Nephron (organoid): ENCODE data around the gene SH3GLB1.

ENCODE experiments used
- H3K27ac Mint-ChIP-seq, 3 experiments: 2 replicates each; pipeline ENCODE4 v1.8.0; 2020; ENCODE audit warnings: mixed read lengths in 3 of 3, mild to moderate bottlenecking in 2 of 3, moderate library complexity in 1 of 3
- H3K27me3 Mint-ChIP-seq: 2 replicates; pipeline ENCODE4 v1.8.0; 2021; ENCODE audit warnings: low read depth, mild to moderate bottlenecking, moderate library complexity, mixed read lengths
- H3K36me3 Mint-ChIP-seq: 2 replicates; pipeline ENCODE4 v1.8.0; 2020; ENCODE audit warnings: low read depth, mixed read lengths
- H3K4me1 Mint-ChIP-seq: 2 replicates; pipeline ENCODE4 v1.8.0; 2020; ENCODE audit warnings: mixed read lengths
- H3K4me3 Mint-ChIP-seq, 3 experiments: 2 replicates each; pipeline ENCODE4 v1.8.0; 2020; ENCODE audit warnings: mild to moderate bottlenecking in 3 of 3, mixed read lengths in 3 of 3, moderate library complexity in 2 of 3
- H3K9me3 Mint-ChIP-seq: 2 replicates; pipeline ENCODE4 v1.8.0; 2020; ENCODE audit warnings: mixed read lengths
- TF ChIP-seq, protein P1 (sequence below), 3 experiments: fragments of 200-600 bp; sonication (generic); IDR thresholded peaks; one replicate each; pipeline ENCODE4 v1.5.0; 2021; ENCODE audit warnings: antibody characterized with exemption in 3 of 3; ENCODE audit not compliant: unreplicated experiment in 3 of 3

The SH3GLB1 gene

DNA sequence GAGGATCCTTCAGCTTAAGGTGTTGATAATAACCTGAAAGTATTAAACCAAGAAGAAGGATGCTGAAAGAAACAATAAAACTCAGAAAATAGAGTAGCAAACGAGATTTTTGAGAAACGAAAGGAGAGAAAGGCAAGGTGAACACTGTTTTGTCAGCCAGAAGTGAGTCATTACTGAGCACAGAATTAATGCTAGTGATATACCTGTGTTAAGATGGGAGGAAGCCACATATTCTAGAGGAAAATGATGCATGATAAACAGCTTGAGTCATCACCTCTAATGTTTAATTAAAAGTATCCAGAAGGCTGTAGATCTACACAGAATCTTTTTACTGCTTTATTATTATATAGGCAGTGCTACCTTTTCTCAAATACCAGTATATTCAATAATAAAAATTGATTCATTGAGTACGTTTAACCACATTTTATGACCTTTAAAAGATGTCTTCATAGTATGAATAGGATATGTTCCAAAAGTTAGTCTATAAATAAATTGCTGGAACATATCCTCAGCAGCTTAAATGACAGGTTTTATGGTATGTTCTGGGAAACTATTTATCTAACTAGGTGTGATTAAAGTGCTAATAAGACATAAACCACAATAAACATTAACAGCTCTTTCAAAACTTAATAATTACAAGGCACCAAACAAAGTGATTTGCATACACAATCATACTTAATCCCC, 10.3 kb downstream of the SH3GLB1 start:
- Mint-ChIP-seq H3K36me3 (peaks cover 17% of the 10 kb centered on the region), H3K27ac (peak overlapping the region in 1 of 3 experiments; percentile 34), H3K9me3 (no peaks in the 10 kb centered on the region), H3K4me3 (no peak overlapping the region), H3K4me1 (peaks cover 34% of the 10 kb centered on the region), H3K27me3 (no peaks in the 10 kb centered on the region)
- TF ChIP-seq, protein P1, sequence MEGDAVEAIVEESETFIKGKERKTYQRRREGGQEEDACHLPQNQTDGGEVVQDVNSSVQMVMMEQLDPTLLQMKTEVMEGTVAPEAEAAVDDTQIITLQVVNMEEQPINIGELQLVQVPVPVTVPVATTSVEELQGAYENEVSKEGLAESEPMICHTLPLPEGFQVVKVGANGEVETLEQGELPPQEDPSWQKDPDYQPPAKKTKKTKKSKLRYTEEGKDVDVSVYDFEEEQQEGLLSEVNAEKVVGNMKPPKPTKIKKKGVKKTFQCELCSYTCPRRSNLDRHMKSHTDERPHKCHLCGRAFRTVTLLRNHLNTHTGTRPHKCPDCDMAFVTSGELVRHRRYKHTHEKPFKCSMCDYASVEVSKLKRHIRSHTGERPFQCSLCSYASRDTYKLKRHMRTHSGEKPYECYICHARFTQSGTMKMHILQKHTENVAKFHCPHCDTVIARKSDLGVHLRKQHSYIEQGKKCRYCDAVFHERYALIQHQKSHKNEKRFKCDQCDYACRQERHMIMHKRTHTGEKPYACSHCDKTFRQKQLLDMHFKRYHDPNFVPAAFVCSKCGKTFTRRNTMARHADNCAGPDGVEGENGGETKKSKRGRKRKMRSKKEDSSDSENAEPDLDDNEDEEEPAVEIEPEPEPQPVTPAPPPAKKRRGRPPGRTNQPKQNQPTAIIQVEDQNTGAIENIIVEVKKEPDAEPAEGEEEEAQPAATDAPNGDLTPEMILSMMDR (IDR thresholded peaks at IDR 0.05; ENCODE audit: unreplicated experiment in 3 of 3) = no peak

DNA sequence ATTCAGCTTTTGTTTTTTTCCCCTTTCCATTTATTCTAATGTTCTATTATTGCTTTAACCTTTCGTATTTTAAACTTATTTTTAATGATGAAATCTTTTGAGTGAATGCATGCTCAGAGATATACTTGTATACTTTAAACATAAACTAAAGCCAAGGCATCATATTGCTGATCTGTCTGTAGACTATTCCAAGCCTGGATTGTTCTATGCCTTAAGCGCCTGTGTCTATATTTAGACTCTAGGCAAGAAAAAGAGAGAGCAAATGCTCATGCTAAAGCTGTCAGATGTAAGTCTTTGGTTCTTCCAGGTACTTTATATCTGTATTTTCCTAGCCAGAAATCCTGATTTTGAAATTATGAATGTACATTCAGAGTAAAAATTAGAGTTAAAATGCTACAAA, 14.4 kb downstream of the SH3GLB1 start:
- H3K9me3 Mint-ChIP-seq = no peaks in the 10 kb centered on the region

DNA sequence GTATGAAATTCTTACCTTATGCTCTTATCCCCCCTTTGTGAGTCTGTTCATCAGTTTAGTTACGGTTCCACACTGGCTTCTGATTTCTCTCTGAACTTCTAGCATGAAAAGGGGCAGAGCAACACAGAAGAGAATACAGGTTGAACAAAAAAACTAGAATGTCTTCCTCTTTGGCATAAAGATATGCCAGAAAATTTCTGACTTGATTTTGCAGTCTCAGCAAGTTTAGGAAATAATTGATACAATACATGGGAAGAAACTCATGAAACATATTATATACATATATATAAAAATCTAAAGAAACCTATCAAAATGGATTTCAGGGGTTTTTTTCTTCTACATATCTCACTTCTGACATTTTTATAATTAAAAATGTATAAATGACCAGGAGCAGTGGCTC, 27.0 kb downstream of the SH3GLB1 start:
- Mint-ChIP-seq H3K4me1 (no peaks in the 10 kb centered on the region), H3K27ac (no peak overlapping the region), H3K36me3 (peaks cover 47% of the 10 kb centered on the region), H3K9me3 (no peaks in the 10 kb centered on the region), H3K4me3 (no peak overlapping the region), H3K27me3 (no peaks in the 10 kb centered on the region)
- TF ChIP-seq, protein P1 (IDR thresholded peaks at IDR 0.05; ENCODE audit: unreplicated experiment in 3 of 3) = no peak

More for the DNA sequence above, 14.4 kb downstream of the SH3GLB1 start:
- H3K36me3 Mint-ChIP-seq = peaks cover 32% of the 10 kb centered on the region
- H3K4me1 Mint-ChIP-seq = peaks cover 21% of the 10 kb centered on the region
- TF ChIP-seq, protein P1 (IDR thresholded peaks at IDR 0.05; ENCODE audit: unreplicated experiment in 3 of 3) = no peak
- no peak overlapping the region for H3K4me3 Mint-ChIP-seq
- H3K27me3 Mint-ChIP-seq = no peaks in the 10 kb centered on the region
- H3K27ac Mint-ChIP-seq = peak overlapping the region; percentile 43 to 64 (median 45)

DNA sequence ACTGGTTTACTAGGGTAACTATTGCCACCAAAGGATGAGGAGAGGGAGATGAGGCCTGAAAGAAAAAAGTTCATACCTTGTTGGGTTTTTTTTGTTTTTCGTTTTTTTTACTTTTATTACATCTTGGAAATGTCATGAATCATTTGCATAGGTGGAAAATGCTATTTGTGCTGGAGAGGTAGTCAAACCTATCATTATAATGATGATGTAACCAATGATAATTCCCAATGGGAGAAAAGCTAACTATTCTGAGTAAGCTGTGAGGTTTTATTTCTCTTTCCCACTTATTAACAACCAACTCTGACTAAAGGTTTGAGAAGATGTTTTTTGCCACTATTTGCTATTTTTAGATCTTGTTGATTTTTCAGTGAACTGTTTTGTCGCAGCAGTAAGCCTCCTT, 29.0 kb downstream of the SH3GLB1 start:
- H3K9me3 Mint-ChIP-seq = no peaks in the 10 kb centered on the region
- TF ChIP-seq, protein P1 (IDR thresholded peaks at IDR 0.05; ENCODE audit: unreplicated experiment in 3 of 3) = no peak
- no peak overlapping the region for H3K4me3 Mint-ChIP-seq
- H3K4me1 Mint-ChIP-seq = no peaks in the 10 kb centered on the region
- peaks cover 50% of the 10 kb centered on the region for H3K36me3 Mint-ChIP-seq
- no peak overlapping the region for H3K27ac Mint-ChIP-seq
- H3K27me3 Mint-ChIP-seq = no peaks in the 10 kb centered on the region

DNA sequence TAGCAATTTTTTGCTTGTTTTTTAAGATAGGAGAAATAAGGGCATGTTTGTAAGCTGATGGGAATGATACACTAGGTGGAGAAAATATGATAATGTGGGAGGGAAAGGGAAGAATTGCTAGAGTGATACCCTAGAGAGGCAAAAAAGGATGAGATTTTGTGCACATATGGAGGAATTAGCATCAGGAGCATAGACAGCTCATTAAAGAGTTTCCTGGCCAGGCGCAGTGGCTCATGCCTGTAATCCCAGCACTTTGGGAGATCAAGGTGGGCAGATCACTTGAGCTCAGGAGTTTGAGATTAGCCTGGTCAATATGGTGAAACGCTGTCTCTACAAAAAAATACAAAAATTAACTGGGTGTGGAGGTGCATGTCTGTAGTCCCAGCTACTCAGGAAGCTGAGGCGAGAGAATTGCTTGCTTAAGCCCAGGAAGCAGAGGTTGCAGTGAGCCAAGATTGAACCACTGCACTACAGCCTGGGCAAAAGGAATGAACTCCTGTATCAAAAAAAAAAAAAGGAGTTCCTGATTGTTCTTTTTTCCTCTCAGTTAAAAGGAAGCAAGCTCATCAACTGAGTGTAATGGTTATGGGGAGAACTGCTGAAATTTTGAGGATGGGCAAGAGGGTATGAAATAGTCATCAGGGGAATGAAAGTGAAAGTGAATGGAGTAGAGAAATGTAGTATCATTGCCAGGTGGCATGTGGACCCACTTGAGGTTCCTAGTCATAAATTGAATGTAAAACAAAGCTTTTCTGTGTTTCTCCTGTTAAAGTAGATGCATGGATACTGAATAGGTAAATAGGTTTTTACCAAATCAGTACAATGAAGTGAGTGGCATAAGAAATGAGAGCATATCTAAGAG, 35.5 kb downstream of the SH3GLB1 start:
- Mint-ChIP-seq H3K4me1 (no peaks in the 10 kb centered on the region), H3K9me3 (no peaks in the 10 kb centered on the region), H3K27ac (no peak overlapping the region), H3K36me3 (peaks cover 37% of the 10 kb centered on the region), H3K4me3 (no peak overlapping the region), H3K27me3 (no peaks in the 10 kb centered on the region)
- TF ChIP-seq, protein P1 (IDR thresholded peaks at IDR 0.05; ENCODE audit: unreplicated experiment in 3 of 3) = no peak
